ENCODE measurements around the gene GON7.

The GON7 gene

GRCh38 chr14:93230539-93230938 lies 23.7 kb upstream of the GON7 start:
- Histone ChIP-seq H3K27ac (ENCODE audit: low read depth, low read length) (no peak overlapping the region), H3K4me3 (ENCODE audit: low read depth, low read length) (no peak overlapping the region), H3K9me3 (ENCODE audit: control insufficient read depth, insufficient read depth, low read depth, low read length) (no peaks in the 10 kb centered on the region), H3K9ac (ENCODE audit: low read length) (no peak overlapping the region), H3K27me3 (ENCODE audit: control insufficient read depth, insufficient read depth, low read length) (no peaks in the 10 kb centered on the region), H3K4me1 (ENCODE audit: control insufficient read depth, insufficient read depth, low read length) (0 out of 2 replicates have a peak, but pooled peaks cover 3% of the 10 kb centered on the region), H3K36me3 (ENCODE audit: control insufficient read depth, insufficient read depth, low read length) (peaks cover 31% of the 10 kb centered on the region)

GRCh38 chr14:93228550-93228949 lies 21.7 kb upstream of the GON7 start:
- Histone ChIP-seq H3K27ac (ENCODE audit: low read depth, low read length) (no peak overlapping the region), H3K9ac (ENCODE audit: low read length) (no peak overlapping the region), H3K9me3 (ENCODE audit: control insufficient read depth, insufficient read depth, low read depth, low read length) (no peaks in the 10 kb centered on the region), H3K27me3 (ENCODE audit: control insufficient read depth, insufficient read depth, low read length) (no peaks in the 10 kb centered on the region), H3K4me3 (ENCODE audit: low read depth, low read length) (no peak overlapping the region), H3K4me1 (ENCODE audit: control insufficient read depth, insufficient read depth, low read length) (no peaks in the 10 kb centered on the region), H3K36me3 (ENCODE audit: control insufficient read depth, insufficient read depth, low read length) (peaks cover 48% of the 10 kb centered on the region)

- Histone ChIP-seq H3K4me3 (ENCODE audit: low read depth, low read length) (no peak overlapping the region), H3K27ac (ENCODE audit: low read depth, low read length) (no peak overlapping the region), H3K9ac (ENCODE audit: low read length) (no peak overlapping the region), H3K27me3 (ENCODE audit: control insufficient read depth, insufficient read depth, low read length) (no peaks in the 10 kb centered on the region), H3K4me1 (ENCODE audit: control insufficient read depth, insufficient read depth, low read length) (no peaks in the 10 kb centered on the region), H3K9me3 (ENCODE audit: control insufficient read depth, insufficient read depth, low read depth, low read length) (no peaks in the 10 kb centered on the region), H3K36me3 (ENCODE audit: control insufficient read depth, insufficient read depth, low read length) (peaks cover 66% of the 10 kb centered on the region)
Measured at GRCh38 chr14:93223565-93223964, 16.7 kb upstream of the GON7 start.

- Histone ChIP-seq H3K27me3 (ENCODE audit: control insufficient read depth, insufficient read depth, low read length) (no peaks in the 10 kb centered on the region), H3K27ac (ENCODE audit: low read depth, low read length) (no peak overlapping the region), H3K9me3 (ENCODE audit: control insufficient read depth, insufficient read depth, low read depth, low read length) (no peaks in the 10 kb centered on the region), H3K36me3 (ENCODE audit: control insufficient read depth, insufficient read depth, low read length) (peaks cover 62% of the 10 kb centered on the region), H3K4me3 (ENCODE audit: low read depth, low read length) (no peak overlapping the region), H3K4me1 (ENCODE audit: control insufficient read depth, insufficient read depth, low read length) (no peaks in the 10 kb centered on the region), H3K9ac (ENCODE audit: low read length) (no peak overlapping the region)
Measured at GRCh38 chr14:93220509-93220908, 13.6 kb upstream of the GON7 start.

- Histone ChIP-seq H3K27me3 (ENCODE audit: control insufficient read depth, insufficient read depth, low read length) (no peaks in the 10 kb centered on the region), H3K36me3 (ENCODE audit: control insufficient read depth, insufficient read depth, low read length) (peaks cover 64% of the 10 kb centered on the region), H3K9me3 (ENCODE audit: control insufficient read depth, insufficient read depth, low read depth, low read length) (no peaks in the 10 kb centered on the region), H3K4me1 (ENCODE audit: control insufficient read depth, insufficient read depth, low read length) (no peaks in the 10 kb centered on the region), H3K9ac (ENCODE audit: low read length) (no peak overlapping the region), H3K4me3 (ENCODE audit: low read depth, low read length) (no peak overlapping the region), H3K27ac (ENCODE audit: low read depth, low read length) (no peak overlapping the region)
Measured at GRCh38 chr14:93219103-93219726, 12.3 kb upstream of the GON7 start.

- Histone ChIP-seq H3K27me3 (ENCODE audit: control insufficient read depth, insufficient read depth, low read length) (no peaks in the 10 kb centered on the region), H3K4me3 (ENCODE audit: low read depth, low read length) (no peak overlapping the region), H3K27ac (ENCODE audit: low read depth, low read length) (no peak overlapping the region), H3K9me3 (ENCODE audit: control insufficient read depth, insufficient read depth, low read depth, low read length) (no peaks in the 10 kb centered on the region), H3K4me1 (ENCODE audit: control insufficient read depth, insufficient read depth, low read length) (no peaks in the 10 kb centered on the region), H3K36me3 (ENCODE audit: control insufficient read depth, insufficient read depth, low read length) (peaks cover 60% of the 10 kb centered on the region), H3K9ac (ENCODE audit: low read length) (no peak overlapping the region)
Measured at GRCh38 chr14:93214598-93214997, 7.7 kb upstream of the GON7 start.

- H3K4me1 ChIP-seq (ENCODE audit: control insufficient read depth, insufficient read depth, low read length), result no peaks in the 10 kb centered on the region
- H3K9ac ChIP-seq (ENCODE audit: low read length), result no peak overlapping the region
- no peak overlapping the region for H3K27ac ChIP-seq (ENCODE audit: low read depth, low read length)
- H3K9me3 ChIP-seq (ENCODE audit: control insufficient read depth, insufficient read depth, low read depth, low read length), result no peaks in the 10 kb centered on the region
- H3K4me3 ChIP-seq (ENCODE audit: low read depth, low read length), result no peak overlapping the region
- peaks cover 54% of the 10 kb centered on the region for H3K36me3 ChIP-seq (ENCODE audit: control insufficient read depth, insufficient read depth, low read length)
- H3K27me3 ChIP-seq (ENCODE audit: control insufficient read depth, insufficient read depth, low read length), result no peaks in the 10 kb centered on the region
Measured at GRCh38 chr14:93212432-93212831, 5.6 kb upstream of the GON7 start.

- H3K36me3 ChIP-seq (ENCODE audit: control insufficient read depth, insufficient read depth, low read length), result peaks cover 23% of the 10 kb centered on the region
- H3K9me3 ChIP-seq (ENCODE audit: control insufficient read depth, insufficient read depth, low read depth, low read length), result no peaks in the 10 kb centered on the region
- H3K4me3 ChIP-seq (ENCODE audit: low read depth, low read length), result peak overlapping the region; percentile 79
- H3K9ac ChIP-seq (ENCODE audit: low read length), result peak overlapping the region; percentile 82
- H3K4me1 ChIP-seq (ENCODE audit: control insufficient read depth, insufficient read depth, low read length), result no peaks in the 10 kb centered on the region
- H3K27me3 ChIP-seq (ENCODE audit: control insufficient read depth, insufficient read depth, low read length), result no peaks in the 10 kb centered on the region
- H3K27ac ChIP-seq (ENCODE audit: low read depth, low read length), result no peak overlapping the region
Measured at GRCh38 chr14:93207468-93208308, 823 bp upstream of the GON7 start.

GRCh38 chr14:93201155-93201704 lies 5.6 kb downstream of the GON7 start:
- H3K9ac ChIP-seq (ENCODE audit: low read length), result no peak overlapping the region
- no peaks in the 10 kb centered on the region for H3K9me3 ChIP-seq (ENCODE audit: control insufficient read depth, insufficient read depth, low read depth, low read length)
- H3K27me3 ChIP-seq (ENCODE audit: control insufficient read depth, insufficient read depth, low read length), result no peaks in the 10 kb centered on the region
- no peak overlapping the region for H3K4me3 ChIP-seq (ENCODE audit: low read depth, low read length)
- no peaks in the 10 kb centered on the region for H3K4me1 ChIP-seq (ENCODE audit: control insufficient read depth, insufficient read depth, low read length)
- no peak overlapping the region for H3K27ac ChIP-seq (ENCODE audit: low read depth, low read length)
- H3K36me3 ChIP-seq (ENCODE audit: control insufficient read depth, insufficient read depth, low read length), result 0 out of 2 replicates have a peak, but pooled peaks cover 4% of the 10 kb centered on the region

GRCh38 chr14:93200553-93200952 lies 6.3 kb downstream of the GON7 start:
- H3K4me3 ChIP-seq (ENCODE audit: low read depth, low read length), result no peak overlapping the region
- 0 out of 2 replicates have a peak, but pooled peaks cover 4% of the 10 kb centered on the region for H3K36me3 ChIP-seq (ENCODE audit: control insufficient read depth, insufficient read depth, low read length)
- no peaks in the 10 kb centered on the region for H3K9me3 ChIP-seq (ENCODE audit: control insufficient read depth, insufficient read depth, low read depth, low read length)
- no peak overlapping the region for H3K9ac ChIP-seq (ENCODE audit: low read length)
- no peaks in the 10 kb centered on the region for H3K4me1 ChIP-seq (ENCODE audit: control insufficient read depth, insufficient read depth, low read length)
- H3K27ac ChIP-seq (ENCODE audit: low read depth, low read length), result no peak overlapping the region
- H3K27me3 ChIP-seq (ENCODE audit: control insufficient read depth, insufficient read depth, low read length), result no peaks in the 10 kb centered on the region

- Histone ChIP-seq H3K4me3 (ENCODE audit: low read depth, low read length) (no peak overlapping the region), H3K9me3 (ENCODE audit: control insufficient read depth, insufficient read depth, low read depth, low read length) (no peaks in the 10 kb centered on the region), H3K4me1 (ENCODE audit: control insufficient read depth, insufficient read depth, low read length) (no peaks in the 10 kb centered on the region), H3K27ac (ENCODE audit: low read depth, low read length) (no peak overlapping the region), H3K27me3 (ENCODE audit: control insufficient read depth, insufficient read depth, low read length) (no peaks in the 10 kb centered on the region), H3K9ac (ENCODE audit: low read length) (no peak overlapping the region), H3K36me3 (ENCODE audit: control insufficient read depth, insufficient read depth, low read length) (no peaks in the 10 kb centered on the region)
Measured at GRCh38 chr14:93199031-93199430, 7.8 kb downstream of the GON7 start.
